GM12875 (cell line): ENCODE measurements around the gene FAHD2A.

Source experiments
- H3K4me3 ChIP-seq: one replicate; pipeline ENCODE4 v1.5.1; 2011; ENCODE audit warnings: low read depth, low read length, control low read depth
- CTCF ChIP-seq: IDR thresholded peaks from 2 replicates; pipeline ENCODE4 v1.5.1; 2011; ENCODE audit warnings: low read depth, mild to moderate bottlenecking, control low read depth, inconsistent platforms, low read length, moderate library complexity, borderline replicate concordance; ENCODE audit not compliant: insufficient read depth

The FAHD2A gene

GRCh38 chr2:95386031-95386430 is 16.5 kb upstream of the FAHD2A start:
- no peak for TF ChIP-seq CTCF
- H3K4me3 ChIP-seq = no peak overlapping the region

DNA sequence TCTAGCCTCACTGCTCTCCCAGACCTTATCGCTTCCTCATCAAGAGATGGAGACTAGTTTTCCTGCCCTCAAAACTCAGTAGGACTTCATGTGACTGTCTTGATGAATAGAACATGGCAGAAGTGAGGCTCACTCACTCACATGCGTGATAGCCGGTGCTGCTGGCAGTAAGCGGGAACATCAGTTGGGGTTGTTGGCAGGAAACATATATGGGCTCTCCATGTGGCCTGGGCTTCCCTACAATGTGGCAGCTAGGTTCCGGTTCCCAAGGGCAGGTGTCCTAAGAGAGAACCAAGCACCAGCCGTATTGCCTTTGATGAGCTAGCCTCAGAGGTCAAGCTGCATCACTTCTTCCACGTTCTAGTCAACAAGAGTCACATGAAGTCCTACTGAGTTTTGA is 15.2 kb upstream of the FAHD2A start:
- H3K4me3 ChIP-seq = no peak overlapping the region
- no peak for TF ChIP-seq CTCF

GRCh38 chr2:95388091-95388692 is 14.3 kb upstream of the FAHD2A start:
- no peak overlapping the region for H3K4me3 ChIP-seq
- no peak for TF ChIP-seq CTCF

- no peak overlapping the region for H3K4me3 ChIP-seq
- no peak for TF ChIP-seq CTCF
Measured at GRCh38 chr2:95388856-95389244, 13.7 kb upstream of the FAHD2A start.

DNA sequence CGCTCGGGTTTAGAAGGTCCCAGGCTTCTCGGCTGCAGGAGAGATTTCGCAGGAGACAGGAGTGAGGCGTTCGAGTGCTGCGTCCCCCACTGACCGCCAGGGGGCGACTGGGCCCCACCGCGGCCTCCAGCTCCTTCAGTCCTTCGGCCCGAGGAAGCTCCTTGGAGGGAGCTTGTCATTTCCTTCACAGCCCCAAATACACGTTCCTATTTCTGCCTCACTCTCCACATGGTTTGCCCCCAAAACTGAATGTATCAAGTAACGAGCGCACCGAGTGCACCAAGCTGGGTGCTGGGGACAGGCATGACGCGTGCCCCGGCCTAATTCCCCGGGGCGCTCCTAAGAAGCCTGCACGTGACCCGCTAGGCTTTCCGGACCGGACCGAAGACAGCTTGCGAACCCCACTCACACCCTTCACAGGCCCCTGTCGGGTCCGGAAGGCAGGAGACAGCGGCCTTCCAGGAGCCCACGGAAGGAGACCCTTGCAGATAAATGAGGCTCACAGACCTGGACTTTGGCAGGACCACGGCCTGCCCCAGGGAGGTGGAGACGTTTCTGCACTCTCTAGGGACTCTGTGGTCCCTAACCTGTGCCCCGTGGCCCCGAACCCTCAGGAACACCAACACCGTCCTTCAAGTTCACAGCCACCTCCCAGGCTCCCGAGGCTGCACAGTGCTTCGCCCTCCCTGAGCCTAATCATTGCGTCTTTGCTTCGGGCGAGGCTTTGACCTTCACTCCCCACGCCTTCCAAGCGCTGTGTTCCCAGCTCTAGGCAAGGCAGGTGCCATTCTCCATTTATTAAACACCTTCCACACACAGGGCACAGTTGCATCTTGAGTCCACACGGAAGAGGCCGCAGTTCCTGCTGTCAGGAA is 13.0 kb upstream of the FAHD2A start:
- H3K4me3 ChIP-seq = no peak overlapping the region
- peak; percentile 99 for TF ChIP-seq CTCF

GRCh38 chr2:95390272-95390880 is 12.1 kb upstream of the FAHD2A start:
- TF ChIP-seq CTCF = no peak
- H3K4me3 ChIP-seq = no peak overlapping the region

DNA sequence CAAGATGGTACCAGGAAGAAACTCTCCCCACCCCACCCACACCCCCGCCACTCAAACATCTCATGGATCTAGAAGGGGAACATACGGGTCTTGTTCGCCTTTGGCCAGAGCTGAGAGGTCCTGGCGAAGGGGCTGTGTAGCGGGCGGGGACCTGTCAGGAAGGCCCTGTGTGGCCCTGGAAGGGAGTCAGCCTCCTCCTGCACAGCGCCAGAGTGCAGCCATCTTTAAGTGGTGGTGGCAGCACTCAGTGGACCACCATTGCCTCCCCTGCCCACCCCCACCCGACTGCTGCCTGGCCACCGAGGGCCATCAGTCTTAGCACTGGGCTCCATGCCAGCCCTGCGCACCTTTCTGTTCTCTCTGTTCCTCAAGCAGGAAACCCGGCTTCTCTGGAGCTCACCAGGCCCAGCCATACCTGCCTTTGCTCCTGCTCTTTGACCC is 11.6 kb upstream of the FAHD2A start:
- TF ChIP-seq CTCF = no peak
- no peak overlapping the region for H3K4me3 ChIP-seq
